Upper lobe of right lung (tissue), 1 donor: ENCODE data around the gene TMED8. TPM values are rescaled to one million over a fixed set of nuclear protein-coding genes. Genes with fewer than 3 reads are reported as not detected.
"Not testable (repeated sequence)": the region's sequence is repeated elsewhere in the genome, so short reads cannot be mapped to it uniquely, and the experiment has no call there.

Experiments
- ATAC-seq: fragments of 200-7000 bp; cut with Tn5 transposase; one replicate; pipeline ENCODE4 v1.9.1; 2020; ENCODE audit warnings: mild to moderate bottlenecking, moderate library complexity
- DNase-seq: peaks from one replicate; pipeline ENCODE4 v3.0.0-alpha.2; 2020
- H3K27ac ChIP-seq: fragments of 200-600 bp; one replicate; pipeline ENCODE4 v1.8.0; 2022
- H3K27me3 ChIP-seq: fragments of 200-600 bp; one replicate; pipeline ENCODE4 v1.8.0; 2022; ENCODE audit warnings: mild to moderate bottlenecking
- H3K36me3 ChIP-seq: fragments of 200-600 bp; one replicate; pipeline ENCODE4 v1.8.0; 2022
- H3K4me1 ChIP-seq: fragments of 200-600 bp; one replicate; pipeline ENCODE4 v1.8.0; 2022
- H3K4me3 ChIP-seq: fragments of 200-600 bp; one replicate; pipeline ENCODE4 v1.8.0; 2022; ENCODE audit warnings: mild to moderate bottlenecking
- H3K9me3 ChIP-seq: fragments of 200-600 bp; one replicate; pipeline ENCODE4 v1.8.0; 2022
- intact Hi-C: fragments of 100-400 bp; cut with DNase I; formaldehyde crosslinking; loops from one replicate; pipeline ENCODE4 v1.11.0; 2022
- total RNA-seq: library from RNA; stranded (reverse); fragmentation: NEBNext Ultra II Directional; extraction: Animal tissue kit (Norgen Biotek cat#: 25700); gene quantifications from one replicate; pipeline ENCODE4 v1.2.1, GENCODE V29; 2021
- TF ChIP-seq, protein P1 (sequence below): fragments of 200-600 bp; IDR thresholded peaks from one replicate; pipeline ENCODE4 v1.8.0; 2022; ENCODE audit warnings: antibody characterized with exemption
- donor health status: DM: no; HTN: yes; CAD: no; lungs with severe emphysema.

Gene TMED8
- total RNA-seq, 1 donor from 2014 or later, result 11.3 TPM

DNA sequence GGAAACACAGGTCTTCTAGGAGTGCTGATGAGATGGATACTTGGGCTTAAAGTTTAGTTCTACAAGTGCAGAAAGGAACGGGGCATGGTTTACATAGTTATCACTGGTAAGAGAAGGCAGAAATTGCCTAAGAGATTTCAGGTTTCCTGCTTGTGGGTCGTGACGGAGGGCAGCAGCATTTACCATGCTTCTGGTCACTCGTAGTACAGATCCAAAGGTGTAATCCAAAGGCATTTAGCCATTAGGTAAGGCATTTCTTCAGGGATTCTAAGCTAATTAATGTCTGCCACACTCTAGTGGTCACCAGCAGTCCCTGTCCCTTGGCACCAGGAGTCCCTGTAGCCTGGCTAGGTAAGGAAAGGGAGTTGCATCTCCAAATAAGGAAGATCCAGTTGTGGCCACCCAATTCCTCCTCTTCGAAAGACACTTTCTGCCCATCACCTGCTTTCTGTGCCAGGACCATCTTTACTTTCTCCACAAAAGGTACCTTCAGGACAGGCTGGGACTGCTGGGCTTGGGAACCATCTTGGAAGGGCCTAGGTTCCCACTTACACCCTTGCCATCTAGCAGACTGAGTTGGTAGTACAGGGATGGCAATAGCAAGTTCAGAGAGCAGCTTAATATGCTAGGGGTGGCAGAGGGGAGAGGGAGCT is 54.5 kb downstream of the TMED8 start:
- peak overlapping the region; percentile 99 for H3K27ac ChIP-seq
- intact Hi-C loops, result no loop called here
- H3K27me3 ChIP-seq, result no peaks in the 10 kb centered on the region
- no peak for DNase-seq
- peak overlapping the region; percentile 100 for H3K4me3 ChIP-seq
- peaks cover 15% of the 10 kb centered on the region for H3K4me1 ChIP-seq
- H3K36me3 ChIP-seq, result no peaks in the 10 kb centered on the region
- TF ChIP-seq, protein P1, sequence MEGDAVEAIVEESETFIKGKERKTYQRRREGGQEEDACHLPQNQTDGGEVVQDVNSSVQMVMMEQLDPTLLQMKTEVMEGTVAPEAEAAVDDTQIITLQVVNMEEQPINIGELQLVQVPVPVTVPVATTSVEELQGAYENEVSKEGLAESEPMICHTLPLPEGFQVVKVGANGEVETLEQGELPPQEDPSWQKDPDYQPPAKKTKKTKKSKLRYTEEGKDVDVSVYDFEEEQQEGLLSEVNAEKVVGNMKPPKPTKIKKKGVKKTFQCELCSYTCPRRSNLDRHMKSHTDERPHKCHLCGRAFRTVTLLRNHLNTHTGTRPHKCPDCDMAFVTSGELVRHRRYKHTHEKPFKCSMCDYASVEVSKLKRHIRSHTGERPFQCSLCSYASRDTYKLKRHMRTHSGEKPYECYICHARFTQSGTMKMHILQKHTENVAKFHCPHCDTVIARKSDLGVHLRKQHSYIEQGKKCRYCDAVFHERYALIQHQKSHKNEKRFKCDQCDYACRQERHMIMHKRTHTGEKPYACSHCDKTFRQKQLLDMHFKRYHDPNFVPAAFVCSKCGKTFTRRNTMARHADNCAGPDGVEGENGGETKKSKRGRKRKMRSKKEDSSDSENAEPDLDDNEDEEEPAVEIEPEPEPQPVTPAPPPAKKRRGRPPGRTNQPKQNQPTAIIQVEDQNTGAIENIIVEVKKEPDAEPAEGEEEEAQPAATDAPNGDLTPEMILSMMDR, result peak; percentile 5
- no peak for ATAC-seq
- H3K9me3 ChIP-seq, result no peaks in the 10 kb centered on the region

DNA sequence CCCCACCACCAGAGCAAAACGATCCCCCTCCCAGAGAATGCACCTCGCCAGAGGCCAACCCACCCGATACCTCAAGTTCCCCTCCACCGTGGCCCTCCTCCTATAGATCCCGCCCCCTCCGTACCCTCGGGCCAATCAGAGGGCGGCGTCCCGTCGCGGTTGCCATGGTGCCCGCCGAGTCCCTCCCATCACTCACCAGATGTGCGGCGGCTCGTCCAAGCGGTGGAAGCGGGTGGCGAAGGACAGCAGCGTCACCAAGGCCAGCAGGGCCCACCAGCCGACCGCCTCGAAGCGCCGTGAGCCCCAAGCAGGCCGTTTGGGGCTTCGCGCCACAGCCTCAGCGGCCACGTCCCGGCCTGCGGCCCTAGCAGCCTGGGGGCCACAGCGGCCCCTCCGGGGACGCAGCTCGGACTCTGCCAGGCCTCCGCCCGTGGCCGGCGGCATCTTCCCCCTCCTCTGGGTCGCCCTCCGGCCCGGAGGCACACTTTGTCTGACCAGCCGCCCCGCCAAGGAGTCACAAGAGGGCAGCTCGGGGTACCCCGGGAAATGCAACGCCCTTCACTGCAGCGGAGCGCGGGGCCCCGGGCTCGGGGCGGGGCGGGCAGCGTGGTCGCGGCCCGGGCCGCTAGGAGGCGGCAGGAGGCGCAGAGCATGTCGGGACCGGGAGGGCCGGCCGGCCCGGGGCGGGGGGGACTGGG is 56.5 kb downstream of the TMED8 start, which contains the start of gene POMT2:
POMT2 (minus strand) TSS at position 646 of the 698 bp plus-strand sequence; CDS start at position 444, 202 bp downstream.
- ATAC-seq (peak; percentile 87), DNase-seq (peak; percentile 97)
- peaks cover 15% of the 10 kb centered on the region for H3K4me1 ChIP-seq
- TF ChIP-seq, protein P1, result peak; percentile 35
- H3K36me3 ChIP-seq, result no peaks in the 10 kb centered on the region
- H3K27ac ChIP-seq, result peak within 1 kb of the TSS; percentile 99
- H3K27me3 ChIP-seq, result no peaks in the 10 kb centered on the region
- intact Hi-C loops, result no loop called here
- H3K4me3 ChIP-seq, result peak within 1 kb of the TSS; percentile 100
- H3K9me3 ChIP-seq, result no peaks in the 10 kb centered on the region

DNA sequence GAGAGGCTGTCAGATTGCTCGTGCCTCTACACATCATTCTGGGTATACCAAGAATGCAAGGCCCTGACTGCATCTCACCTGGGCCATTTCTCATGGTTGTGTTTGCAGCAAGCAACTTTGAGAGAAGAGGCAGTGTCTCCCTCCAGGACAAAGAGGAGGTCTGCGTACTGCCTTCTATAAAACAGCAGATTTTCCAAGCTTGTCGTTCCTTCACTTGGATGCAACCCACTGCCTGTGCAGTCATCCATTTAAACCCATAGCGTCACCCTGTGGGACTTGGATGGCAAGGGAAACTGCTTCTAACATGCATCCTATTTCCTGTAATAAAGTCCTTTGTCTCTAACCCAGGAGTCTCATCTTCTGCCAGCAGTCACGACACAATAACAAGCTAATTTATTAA is 57.5 kb downstream of the TMED8 start:
- TF ChIP-seq, protein P1, result no peak
- Histone ChIP-seq H3K9me3 (no peaks in the 10 kb centered on the region), H3K27ac (peak overlapping the region; percentile 99), H3K4me3 (peak overlapping the region; percentile 100), H3K4me1 (peaks cover 15% of the 10 kb centered on the region), H3K36me3 (no peaks in the 10 kb centered on the region), H3K27me3 (no peaks in the 10 kb centered on the region)
- DNase-seq (no peak), ATAC-seq (no peak)
- intact Hi-C loops, result no loop called here

DNA sequence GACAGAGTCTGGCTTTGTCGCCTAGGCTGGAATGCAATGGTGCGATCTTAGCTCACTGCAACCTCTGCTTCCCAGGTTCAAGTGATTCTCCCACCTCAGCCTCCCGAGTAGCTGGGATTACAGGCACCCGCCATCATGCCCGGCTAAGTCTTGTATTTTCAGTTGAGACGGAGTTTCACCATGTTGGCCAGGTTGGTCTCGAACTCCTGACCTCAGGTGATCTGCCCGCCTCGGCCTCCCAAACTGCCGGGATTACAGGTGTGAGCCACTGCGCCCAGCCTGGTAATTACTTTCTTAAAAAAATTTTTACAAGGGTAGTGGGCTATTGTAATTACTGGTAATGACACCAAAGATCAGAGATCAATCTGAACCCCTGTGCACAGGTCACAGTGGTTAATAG is 58.1 kb downstream of the TMED8 start:
- ATAC-seq, H3K9me3 ChIP-seq, H3K27me3 ChIP-seq, intact Hi-C loops, H3K36me3 ChIP-seq, H3K27ac ChIP-seq, DNase-seq, H3K4me3 ChIP-seq: not testable (repeated sequence)
- peaks cover 16% of the 10 kb centered on the region for H3K4me1 ChIP-seq

DNA sequence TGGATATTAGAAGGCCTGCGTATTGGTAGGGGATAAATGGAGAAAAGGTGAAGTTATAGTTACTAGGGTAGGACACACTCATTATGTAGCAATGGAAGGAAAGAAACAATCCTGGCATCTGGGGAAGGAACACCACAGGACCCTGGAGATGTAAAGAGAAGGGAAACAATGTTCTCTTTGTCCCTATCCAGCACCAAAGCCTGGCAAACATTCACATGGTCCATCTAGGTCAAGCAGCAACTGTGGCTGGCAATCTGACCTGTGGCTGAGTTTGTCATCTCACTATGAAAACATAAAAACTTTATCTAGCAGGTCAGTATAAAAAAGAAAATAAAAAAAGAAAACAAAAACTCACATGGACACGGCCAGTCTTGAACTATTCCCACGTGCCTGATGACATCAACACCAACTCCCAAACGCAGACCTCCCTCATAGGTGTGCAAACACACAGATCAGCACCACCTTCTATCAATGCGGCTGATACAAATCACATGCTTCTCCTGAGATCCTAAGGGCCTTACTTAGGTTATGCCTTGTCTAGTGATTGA is 58.8 kb downstream of the TMED8 start:
- intact Hi-C loops, result no loop called here
- Histone ChIP-seq H3K4me1 (peaks cover 20% of the 10 kb centered on the region), H3K36me3 (no peaks in the 10 kb centered on the region), H3K9me3 (no peaks in the 10 kb centered on the region), H3K4me3 (no peak overlapping the region), H3K27ac (no peak overlapping the region), H3K27me3 (no peaks in the 10 kb centered on the region)
- TF ChIP-seq, protein P1, result no peak
- DNase-seq (no peak), ATAC-seq (no peak)

DNA sequence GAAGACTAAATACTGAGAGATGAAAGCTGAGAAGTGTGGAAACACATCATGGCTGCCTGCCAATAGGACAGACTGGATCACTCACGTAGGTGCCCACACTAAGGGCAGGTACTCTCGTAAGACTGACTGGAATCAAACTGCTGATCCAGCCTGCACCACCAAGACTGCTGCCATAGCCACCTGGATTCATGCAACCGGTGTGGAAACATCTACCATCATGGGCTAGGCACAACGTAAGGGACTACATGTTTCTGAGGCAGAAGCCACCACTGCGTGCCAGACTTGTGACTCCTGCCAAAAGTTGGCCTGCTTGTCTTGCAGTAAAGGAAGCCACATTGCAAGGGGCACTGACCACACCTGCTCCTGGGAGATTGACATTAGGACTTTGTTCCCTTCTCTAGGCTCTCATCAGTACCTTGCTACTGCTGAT is 60.0 kb downstream of the TMED8 start:
- H3K4me1 ChIP-seq, result peaks cover 14% of the 10 kb centered on the region
- no peak overlapping the region for H3K27ac ChIP-seq
- H3K9me3 ChIP-seq, result no peaks in the 10 kb centered on the region
- TF ChIP-seq, protein P1, result no peak
- intact Hi-C loops, result no loop called here
- no peak for DNase-seq
- H3K27me3 ChIP-seq, result no peaks in the 10 kb centered on the region
- no peaks in the 10 kb centered on the region for H3K36me3 ChIP-seq
- ATAC-seq, result no peak
- no peak overlapping the region for H3K4me3 ChIP-seq
